ENCODE results near the gene NUDCD3. TPM values are rescaled to one million over a fixed set of nuclear protein-coding genes. Genes with fewer than 3 reads are reported as not detected.

NUDCD3 gene
- total and polyA plus RNA-seq, 7 donors, result 34.6 to 140 (median 97.7) TPM

DNA sequence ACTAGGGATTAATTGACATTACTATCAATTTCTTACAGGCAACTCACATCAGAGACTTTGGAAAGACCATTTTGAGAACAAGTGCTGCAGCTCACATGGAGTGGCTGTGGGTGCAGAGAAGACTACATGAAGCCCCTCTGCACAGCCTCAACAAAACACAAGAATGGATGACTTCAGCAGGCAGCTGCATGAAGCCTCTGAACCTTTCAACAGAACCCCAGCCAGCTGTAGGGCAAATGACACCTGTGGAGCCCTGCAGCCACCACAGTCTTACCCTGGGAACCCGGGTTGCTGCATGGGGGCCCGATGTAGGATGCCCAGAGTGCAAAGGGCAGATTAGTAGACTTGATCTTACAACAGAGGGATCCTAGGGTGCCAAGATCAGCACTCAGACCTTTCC is 103.1 kb downstream of the NUDCD3 start:
- Histone ChIP-seq H3K27me3 (ENCODE audit: insufficient read depth in 3 of 3, low read length in 2 of 3) (no peaks in the 10 kb centered on the region), H3K36me3 (ENCODE audit: insufficient read depth in 1 of 2, low read depth in 1 of 2) (peaks cover 6 to 67% of the 10 kb centered on the region in 2 donors), H3K9me3 (no peaks in the 10 kb centered on the region), H3K4me1 (peaks cover 23% of the 10 kb centered on the region), H3K4me3 (no peak overlapping the region), H3K27ac (no peak overlapping the region)
- intact Hi-C loops (cut with DNase I), result no loop called here
- TF ChIP-seq, protein P1, sequence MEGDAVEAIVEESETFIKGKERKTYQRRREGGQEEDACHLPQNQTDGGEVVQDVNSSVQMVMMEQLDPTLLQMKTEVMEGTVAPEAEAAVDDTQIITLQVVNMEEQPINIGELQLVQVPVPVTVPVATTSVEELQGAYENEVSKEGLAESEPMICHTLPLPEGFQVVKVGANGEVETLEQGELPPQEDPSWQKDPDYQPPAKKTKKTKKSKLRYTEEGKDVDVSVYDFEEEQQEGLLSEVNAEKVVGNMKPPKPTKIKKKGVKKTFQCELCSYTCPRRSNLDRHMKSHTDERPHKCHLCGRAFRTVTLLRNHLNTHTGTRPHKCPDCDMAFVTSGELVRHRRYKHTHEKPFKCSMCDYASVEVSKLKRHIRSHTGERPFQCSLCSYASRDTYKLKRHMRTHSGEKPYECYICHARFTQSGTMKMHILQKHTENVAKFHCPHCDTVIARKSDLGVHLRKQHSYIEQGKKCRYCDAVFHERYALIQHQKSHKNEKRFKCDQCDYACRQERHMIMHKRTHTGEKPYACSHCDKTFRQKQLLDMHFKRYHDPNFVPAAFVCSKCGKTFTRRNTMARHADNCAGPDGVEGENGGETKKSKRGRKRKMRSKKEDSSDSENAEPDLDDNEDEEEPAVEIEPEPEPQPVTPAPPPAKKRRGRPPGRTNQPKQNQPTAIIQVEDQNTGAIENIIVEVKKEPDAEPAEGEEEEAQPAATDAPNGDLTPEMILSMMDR (IDR thresholded peaks at IDR 0.05), result no peak
- ATAC-seq, result no peak
- 78 to 93% (median 87%) methylated on average over 2 of the region's 2 CpGs for WGBS, 3 donors
- DNase-seq, result no peak

DNA sequence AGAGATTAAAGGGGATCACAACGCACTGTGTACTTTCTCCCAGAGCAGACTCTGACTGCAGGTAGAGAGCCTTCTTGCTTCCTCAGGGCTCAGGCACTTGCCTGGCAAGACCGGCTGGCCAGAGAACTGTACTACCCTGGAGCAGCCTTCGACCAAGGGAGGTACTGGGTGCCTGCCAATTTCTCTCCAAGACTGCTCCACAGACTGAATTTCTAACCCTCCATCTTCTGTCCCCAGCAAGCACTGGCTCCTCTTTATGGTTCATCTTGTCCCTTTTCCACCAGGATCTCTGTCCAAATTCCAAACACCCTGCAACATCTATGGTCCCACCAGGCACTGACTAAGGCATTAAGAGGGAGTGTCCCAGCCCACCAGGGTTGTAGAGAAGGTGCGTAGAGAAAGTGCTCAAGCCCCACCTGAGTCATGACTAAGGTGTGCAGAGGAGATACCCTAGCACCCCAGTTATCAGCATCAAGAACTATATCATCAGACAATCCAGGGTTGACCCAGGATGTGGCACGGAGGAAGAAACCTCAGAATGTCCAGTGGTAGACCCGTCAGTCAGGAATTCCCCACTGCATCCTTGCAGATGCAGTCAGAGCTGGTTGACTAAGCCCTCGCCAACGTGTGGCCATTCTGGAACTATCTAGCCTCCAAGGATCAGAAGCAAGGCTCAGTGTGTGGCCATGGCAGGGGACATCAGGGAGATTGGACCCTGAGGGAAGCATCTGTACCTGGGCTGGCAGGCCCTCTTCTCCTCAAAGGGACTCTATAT is 104.1 kb downstream of the NUDCD3 start:
- Histone ChIP-seq H3K4me3 (no peak overlapping the region), H3K27me3 (ENCODE audit: insufficient read depth in 3 of 3, low read length in 2 of 3) (no peaks in the 10 kb centered on the region), H3K36me3 (ENCODE audit: insufficient read depth in 1 of 2, low read depth in 1 of 2) (peaks cover 3 to 57% of the 10 kb centered on the region in 2 donors), H3K27ac (no peak overlapping the region), H3K4me1 (peaks cover 26% of the 10 kb centered on the region), H3K9me3 (no peaks in the 10 kb centered on the region)
- TF ChIP-seq, protein P1 (IDR thresholded peaks at IDR 0.05), result no peak
- 77 to 92% (median 78%) methylated on average over 8 of the region's 8 CpGs for WGBS, 3 donors
- intact Hi-C loops (cut with DNase I), result no loop called here
- ATAC-seq (no peak), DNase-seq (no peak)

DNA sequence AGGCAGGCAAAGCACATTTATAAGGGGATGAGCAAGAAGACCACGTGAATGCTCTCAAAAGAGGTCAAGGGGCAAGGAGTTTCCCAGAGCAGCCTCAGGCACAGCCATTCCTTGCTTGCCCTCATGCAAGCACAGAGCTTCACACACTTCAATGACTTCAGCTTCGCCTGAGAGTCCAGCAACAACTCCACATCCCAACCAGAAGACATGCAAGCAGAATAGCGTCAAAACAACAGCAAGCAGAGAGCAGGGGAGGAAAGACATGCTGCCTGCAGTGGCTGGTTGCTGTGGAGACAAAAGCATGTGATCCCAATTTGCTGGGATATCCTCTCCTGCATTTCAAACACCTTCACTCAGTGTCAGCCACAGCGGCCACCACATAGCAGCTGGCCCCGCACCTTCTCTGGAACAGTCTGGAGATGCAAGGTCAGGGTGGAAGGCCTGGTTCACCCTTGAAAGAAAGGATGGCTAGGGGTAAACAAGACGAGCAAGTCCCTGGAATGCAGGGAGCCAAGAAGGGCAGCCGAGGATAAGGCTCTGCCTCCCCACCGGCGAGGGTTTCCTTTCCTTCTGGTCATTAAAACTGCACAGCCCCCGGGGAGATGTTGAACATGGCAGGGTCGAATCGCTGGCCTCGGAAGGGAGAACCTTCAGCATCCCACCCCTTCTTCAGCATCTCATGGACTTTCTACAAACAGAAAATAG is 104.9 kb downstream of the NUDCD3 start:
- no peak overlapping the region for H3K27ac ChIP-seq
- DNase-seq, result no peak
- peaks cover 3 to 49% of the 10 kb centered on the region in 2 donors for H3K36me3 ChIP-seq (ENCODE audit: insufficient read depth in 1 of 2, low read depth in 1 of 2)
- H3K4me3 ChIP-seq, result no peak overlapping the region
- WGBS, 3 donors, result 75 to 84% (median 83%) methylated on average over 12 to 13 of the region's 13 CpGs
- no peak for ATAC-seq
- TF ChIP-seq, protein P1 (IDR thresholded peaks at IDR 0.05), result no peak
- intact Hi-C loops (cut with DNase I), result no loop called here
- no peaks in the 10 kb centered on the region for H3K9me3 ChIP-seq
- H3K4me1 ChIP-seq, result peaks cover 29% of the 10 kb centered on the region
- H3K27me3 ChIP-seq (ENCODE audit: insufficient read depth in 3 of 3, low read length in 2 of 3), result no peaks in the 10 kb centered on the region

DNA sequence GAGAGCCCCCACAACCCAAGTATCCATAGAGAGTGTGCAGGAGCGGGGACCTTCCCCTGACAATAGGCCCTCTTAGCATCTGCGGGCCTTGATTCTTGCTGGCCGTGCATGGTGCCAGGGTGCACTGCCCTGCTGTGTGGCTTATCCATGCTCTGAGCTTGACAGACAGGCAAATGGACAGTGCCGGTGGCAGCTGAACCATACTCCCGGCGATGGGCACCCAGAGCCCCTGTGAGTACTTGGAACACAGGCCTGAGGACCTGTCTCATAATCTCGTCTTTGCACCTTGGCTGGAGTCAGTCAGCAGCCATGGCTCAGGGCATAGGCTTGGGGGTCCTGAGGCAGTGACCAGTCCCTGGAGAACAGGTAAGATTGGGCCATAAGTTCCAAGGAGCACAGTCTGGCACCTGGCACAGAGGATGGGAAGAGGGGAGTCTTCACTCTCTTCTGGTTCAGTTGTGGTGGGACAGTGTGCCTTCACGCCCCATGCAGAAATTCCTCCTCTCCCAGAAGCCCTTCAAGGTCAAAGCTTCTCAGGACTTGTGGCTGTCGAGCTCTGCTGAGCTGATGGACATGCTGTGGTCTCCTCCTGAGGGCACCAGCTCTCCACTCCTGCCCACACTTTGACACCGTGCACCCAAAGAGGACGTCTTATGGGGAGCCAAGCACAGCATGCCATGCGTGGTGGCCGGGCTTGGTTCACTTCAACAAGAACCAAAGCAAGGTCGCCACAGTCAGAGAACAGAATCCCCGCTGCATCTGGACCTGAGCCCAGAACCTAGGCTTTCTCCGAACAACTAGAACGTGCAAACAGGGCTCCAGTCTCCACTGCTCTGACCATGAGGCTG is 105.6 kb downstream of the NUDCD3 start:
- Histone ChIP-seq H3K27ac (no peak overlapping the region), H3K27me3 (ENCODE audit: insufficient read depth in 3 of 3, low read length in 2 of 3) (no peaks in the 10 kb centered on the region), H3K4me3 (no peak overlapping the region), H3K36me3 (ENCODE audit: insufficient read depth in 1 of 2, low read depth in 1 of 2) (peaks cover 3 to 42% of the 10 kb centered on the region in 2 donors), H3K9me3 (no peaks in the 10 kb centered on the region), H3K4me1 (peaks cover 29% of the 10 kb centered on the region)
- TF ChIP-seq, protein P1 (IDR thresholded peaks at IDR 0.05), result no peak
- no peak for DNase-seq
- no peak for ATAC-seq
- intact Hi-C loops (cut with DNase I), result loop anchor here in 1 of 2 donors (5.0 kb wide), 1 partner anchor 82 kb away; no protein-coding TSS in a partner anchor
- 79 to 91% (median 80%) methylated on average over 17 of the region's 17 CpGs for WGBS, 3 donors

All from psoas muscle (tissue), 8 donors.